Measurements from ENCODE around the gene NXPE3.

The NXPE3 gene

GRCh38 chr3:101817992-101818391 lies 39.0 kb downstream of the NXPE3 start:
- no peak overlapping the region for H2AK5ac ChIP-seq (ENCODE audit: low read length, severe bottlenecking)
- H3K14ac ChIP-seq (ENCODE audit: low read length in 2 of 2) = no peak overlapping the region
- H4K8ac ChIP-seq (ENCODE audit: low read length) = no peak overlapping the region
- no peaks in the 10 kb centered on the region for H3K9me3 ChIP-seq (ENCODE audit: control insufficient read depth, low read length)
- no peak overlapping the region for H3K4ac ChIP-seq (ENCODE audit: low read depth in 1 of 2, low read length in 2 of 2)
- no peak overlapping the region for H2BK120ac ChIP-seq (ENCODE audit: low read depth, low read length)
- no peaks in the 10 kb centered on the region for H3K27me3 ChIP-seq (ENCODE audit: control insufficient read depth in 1 of 2, insufficient read depth in 1 of 2, low read length in 2 of 2)
- no peak overlapping the region for H2BK5ac ChIP-seq (ENCODE audit: low read depth, low read length, poor library complexity, severe bottlenecking)
- no peak overlapping the region for H2AFZ ChIP-seq (ENCODE audit: low read depth, low read length)
- H3K4me2 ChIP-seq (ENCODE audit: low read length, poor library complexity, severe bottlenecking) = no peak overlapping the region
- H3K23ac ChIP-seq (ENCODE audit: low read length in 2 of 2) = no peak overlapping the region
- no peak overlapping the region for H3K18ac ChIP-seq (ENCODE audit: low read depth in 1 of 2, low read length in 2 of 2)
- H4K91ac ChIP-seq (ENCODE audit: low read length) = no peak overlapping the region
- DNase-seq = no peak
- 95% methylated on average over 5 of the region's 5 CpGs for WGBS
- peaks cover 3% of the 10 kb centered on the region for H3K4me1 ChIP-seq (ENCODE audit: control insufficient read depth, insufficient read depth, low read depth, low read length)
- peaks cover 13 to 50% of the 10 kb centered on the region in 2 experiments for H3K36me3 ChIP-seq (ENCODE audit: control insufficient read depth in 1 of 2, insufficient read depth in 2 of 2, low read depth in 1 of 2, low read length in 2 of 2)
- H2BK12ac ChIP-seq (ENCODE audit: low read length in 2 of 2) = no peak overlapping the region
- H2BK15ac ChIP-seq (ENCODE audit: low read depth, poor library complexity, severe bottlenecking) = no peak overlapping the region
- no peak overlapping the region for H3K9ac ChIP-seq (ENCODE audit: low read length)
- H3K79me1 ChIP-seq (replicated peaks; ENCODE audit: low read length, poor library complexity, severe bottlenecking) = peaks cover 22% of the 10 kb centered on the region
- H3K4me3 ChIP-seq (ENCODE audit: insufficient read depth in 1 of 2, low read depth in 1 of 2, low read length in 2 of 2) = no peak overlapping the region
- no peak overlapping the region for H3K27ac ChIP-seq (ENCODE audit: low read length, poor library complexity, severe bottlenecking)

- no peak overlapping the region for H3K4me3 ChIP-seq (ENCODE audit: insufficient read depth in 1 of 2, low read depth in 1 of 2, low read length in 2 of 2)
- no peak overlapping the region for H3K23ac ChIP-seq (ENCODE audit: low read length in 2 of 2)
- no peak overlapping the region for H3K14ac ChIP-seq (ENCODE audit: low read length in 2 of 2)
- no peak overlapping the region for H3K27ac ChIP-seq (ENCODE audit: low read length, poor library complexity, severe bottlenecking)
- H3K4me2 ChIP-seq (ENCODE audit: low read length, poor library complexity, severe bottlenecking) = no peak overlapping the region
- H3K4me1 ChIP-seq (ENCODE audit: control insufficient read depth, insufficient read depth, low read depth, low read length) = peaks cover 2% of the 10 kb centered on the region
- H2AFZ ChIP-seq (ENCODE audit: low read depth, low read length) = no peak overlapping the region
- no peak overlapping the region for H2BK120ac ChIP-seq (ENCODE audit: low read depth, low read length)
- H2AK5ac ChIP-seq (ENCODE audit: low read length, severe bottlenecking) = no peak overlapping the region
- H2BK15ac ChIP-seq (ENCODE audit: low read depth, poor library complexity, severe bottlenecking) = no peak overlapping the region
- H2BK12ac ChIP-seq (ENCODE audit: low read length in 2 of 2) = no peak overlapping the region
- H4K8ac ChIP-seq (ENCODE audit: low read length) = no peak overlapping the region
- no peak for DNase-seq
- WGBS = 100% methylated on average over 1 of the region's 2 CpGs
- H4K91ac ChIP-seq (ENCODE audit: low read length) = no peak overlapping the region
- no peak overlapping the region for H3K4ac ChIP-seq (ENCODE audit: low read depth in 1 of 2, low read length in 2 of 2)
- H3K79me1 ChIP-seq (replicated peaks; ENCODE audit: low read length, poor library complexity, severe bottlenecking) = peaks cover 23% of the 10 kb centered on the region
- H3K18ac ChIP-seq (ENCODE audit: low read depth in 1 of 2, low read length in 2 of 2) = no peak overlapping the region
- H2BK5ac ChIP-seq (ENCODE audit: low read depth, low read length, poor library complexity, severe bottlenecking) = no peak overlapping the region
- peaks cover 13 to 50% of the 10 kb centered on the region in 2 experiments for H3K36me3 ChIP-seq (ENCODE audit: control insufficient read depth in 1 of 2, insufficient read depth in 2 of 2, low read depth in 1 of 2, low read length in 2 of 2)
- H3K9me3 ChIP-seq (ENCODE audit: control insufficient read depth, low read length) = no peaks in the 10 kb centered on the region
- H3K9ac ChIP-seq (ENCODE audit: low read length) = no peak overlapping the region
- no peaks in the 10 kb centered on the region for H3K27me3 ChIP-seq (ENCODE audit: control insufficient read depth in 1 of 2, insufficient read depth in 1 of 2, low read length in 2 of 2)
Measured at GRCh38 chr3:101819649-101820206, 40.7 kb downstream of the NXPE3 start.

GRCh38 chr3:101821503-101821902 lies 42.5 kb downstream of the NXPE3 start:
- no peak overlapping the region for H3K14ac ChIP-seq (ENCODE audit: low read length in 2 of 2)
- H2BK120ac ChIP-seq (ENCODE audit: low read depth, low read length) = no peak overlapping the region
- WGBS = over 99% methylated on average over 19 of the region's 19 CpGs
- no peak overlapping the region for H2AK5ac ChIP-seq (ENCODE audit: low read length, severe bottlenecking)
- peaks cover 23% of the 10 kb centered on the region for H3K79me1 ChIP-seq (replicated peaks; ENCODE audit: low read length, poor library complexity, severe bottlenecking)
- H3K27ac ChIP-seq (ENCODE audit: low read length, poor library complexity, severe bottlenecking) = no peak overlapping the region
- DNase-seq = no peak
- no peak overlapping the region for H3K23ac ChIP-seq (ENCODE audit: low read length in 2 of 2)
- no peak overlapping the region for H3K4me3 ChIP-seq (ENCODE audit: insufficient read depth in 1 of 2, low read depth in 1 of 2, low read length in 2 of 2)
- H2BK12ac ChIP-seq (ENCODE audit: low read length in 2 of 2) = no peak overlapping the region
- H3K9ac ChIP-seq (ENCODE audit: low read length) = no peak overlapping the region
- H3K4me2 ChIP-seq (ENCODE audit: low read length, poor library complexity, severe bottlenecking) = no peak overlapping the region
- H3K36me3 ChIP-seq (ENCODE audit: control insufficient read depth in 1 of 2, insufficient read depth in 2 of 2, low read depth in 1 of 2, low read length in 2 of 2) = peaks cover 13 to 50% of the 10 kb centered on the region in 2 experiments
- no peak overlapping the region for H3K18ac ChIP-seq (ENCODE audit: low read depth in 1 of 2, low read length in 2 of 2)
- no peaks in the 10 kb centered on the region for H3K4me1 ChIP-seq (ENCODE audit: control insufficient read depth, insufficient read depth, low read depth, low read length)
- no peak overlapping the region for H2AFZ ChIP-seq (ENCODE audit: low read depth, low read length)
- no peak overlapping the region for H4K91ac ChIP-seq (ENCODE audit: low read length)
- no peak overlapping the region for H2BK5ac ChIP-seq (ENCODE audit: low read depth, low read length, poor library complexity, severe bottlenecking)
- H4K8ac ChIP-seq (ENCODE audit: low read length) = no peak overlapping the region
- no peaks in the 10 kb centered on the region for H3K9me3 ChIP-seq (ENCODE audit: control insufficient read depth, low read length)
- H3K4ac ChIP-seq (ENCODE audit: low read depth in 1 of 2, low read length in 2 of 2) = no peak overlapping the region
- no peak overlapping the region for H2BK15ac ChIP-seq (ENCODE audit: low read depth, poor library complexity, severe bottlenecking)
- no peaks in the 10 kb centered on the region for H3K27me3 ChIP-seq (ENCODE audit: control insufficient read depth in 1 of 2, insufficient read depth in 1 of 2, low read length in 2 of 2)

DNA sequence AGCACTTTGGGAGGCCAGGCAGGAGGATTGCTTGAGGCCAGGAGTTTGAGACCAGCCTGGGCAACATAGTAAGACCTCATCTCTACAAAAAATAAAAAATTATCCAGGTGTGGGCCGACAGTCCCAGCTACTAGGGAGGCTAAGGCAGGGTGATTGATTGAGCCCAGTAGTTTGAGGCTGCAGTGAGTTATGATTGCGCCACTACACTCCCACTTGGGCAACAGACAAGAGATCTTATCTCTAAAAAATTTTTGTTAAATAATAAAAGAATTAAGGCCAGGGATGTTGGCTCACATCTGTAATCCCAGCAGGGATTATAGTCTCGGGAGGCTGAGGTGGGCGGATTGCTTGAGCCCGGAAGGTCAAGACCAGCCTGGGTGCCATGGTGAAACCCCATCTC lies 44.5 kb downstream of the NXPE3 start:
- Histone ChIP-seq H3K14ac (ENCODE audit: low read length in 2 of 2) (no peak overlapping the region), H2BK12ac (ENCODE audit: low read length in 2 of 2) (no peak overlapping the region), H3K4ac (ENCODE audit: low read depth in 1 of 2, low read length in 2 of 2) (no peak overlapping the region), H4K91ac (ENCODE audit: low read length) (no peak overlapping the region), H3K4me2 (ENCODE audit: low read length, poor library complexity, severe bottlenecking) (no peak overlapping the region), H2AK5ac (ENCODE audit: low read length, severe bottlenecking) (no peak overlapping the region), H3K23ac (ENCODE audit: low read length in 2 of 2) (no peak overlapping the region), H2BK5ac (ENCODE audit: low read depth, low read length, poor library complexity, severe bottlenecking) (no peak overlapping the region), H3K4me3 (ENCODE audit: insufficient read depth in 1 of 2, low read depth in 1 of 2, low read length in 2 of 2) (no peak overlapping the region), H3K79me1 (replicated peaks; ENCODE audit: low read length, poor library complexity, severe bottlenecking) (peaks cover 15% of the 10 kb centered on the region), H3K27me3 (ENCODE audit: control insufficient read depth in 1 of 2, insufficient read depth in 1 of 2, low read length in 2 of 2) (no peaks in the 10 kb centered on the region), H3K27ac (ENCODE audit: low read length, poor library complexity, severe bottlenecking) (no peak overlapping the region), H2BK15ac (ENCODE audit: low read depth, poor library complexity, severe bottlenecking) (no peak overlapping the region), H3K4me1 (ENCODE audit: control insufficient read depth, insufficient read depth, low read depth, low read length) (no peaks in the 10 kb centered on the region), H2BK120ac (ENCODE audit: low read depth, low read length) (no peak overlapping the region), H4K8ac (ENCODE audit: low read length) (no peak overlapping the region), H2AFZ (ENCODE audit: low read depth, low read length) (no peak overlapping the region), H3K36me3 (ENCODE audit: control insufficient read depth in 1 of 2, insufficient read depth in 2 of 2, low read depth in 1 of 2, low read length in 2 of 2) (peaks cover 6 to 33% of the 10 kb centered on the region in 2 experiments), H3K9me3 (ENCODE audit: control insufficient read depth, low read length) (no peaks in the 10 kb centered on the region), H3K18ac (ENCODE audit: low read depth in 1 of 2, low read length in 2 of 2) (no peak overlapping the region), H3K9ac (ENCODE audit: low read length) (no peak overlapping the region)
- no peak for DNase-seq
- WGBS = 100% methylated on average over 2 of the region's 5 CpGs
